ENCODE results near the gene SCML1.

DNA sequence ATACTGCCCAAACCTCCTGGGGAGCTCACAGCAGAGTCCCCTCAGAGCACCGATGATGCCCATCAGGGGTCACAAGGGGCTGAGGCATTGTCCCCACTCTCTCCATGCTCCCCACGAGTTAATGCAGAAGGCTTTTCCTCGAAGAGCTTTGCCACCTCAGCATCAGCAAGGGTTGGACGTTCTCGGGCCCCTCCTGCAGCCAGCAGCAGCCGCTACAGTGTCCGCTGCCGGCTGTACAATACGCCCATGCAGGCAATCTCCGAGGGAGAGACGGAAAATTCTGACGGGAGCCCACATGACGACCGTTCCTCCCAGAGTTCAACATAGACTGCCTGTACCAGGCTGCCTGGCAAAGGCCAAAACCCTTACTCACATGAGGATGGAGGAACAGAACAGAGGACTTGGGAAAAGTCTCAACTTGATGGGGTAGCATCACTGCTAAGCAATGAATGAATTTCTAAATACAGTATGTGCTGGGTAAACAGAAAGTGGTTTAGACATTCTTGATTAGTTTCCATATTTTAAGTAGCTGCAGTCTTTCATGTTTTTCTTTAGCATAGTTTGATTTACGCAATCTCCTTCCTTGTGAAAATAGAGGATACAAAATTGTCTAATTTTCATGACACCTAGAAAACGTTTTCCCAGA, 5.0 kb upstream of the SCML1 start:
- no peak for TF ChIP-seq ZBTB7A (IDR thresholded peaks at IDR 0.05; ENCODE audit: low read depth)
- TF ChIP-seq, protein P1, sequence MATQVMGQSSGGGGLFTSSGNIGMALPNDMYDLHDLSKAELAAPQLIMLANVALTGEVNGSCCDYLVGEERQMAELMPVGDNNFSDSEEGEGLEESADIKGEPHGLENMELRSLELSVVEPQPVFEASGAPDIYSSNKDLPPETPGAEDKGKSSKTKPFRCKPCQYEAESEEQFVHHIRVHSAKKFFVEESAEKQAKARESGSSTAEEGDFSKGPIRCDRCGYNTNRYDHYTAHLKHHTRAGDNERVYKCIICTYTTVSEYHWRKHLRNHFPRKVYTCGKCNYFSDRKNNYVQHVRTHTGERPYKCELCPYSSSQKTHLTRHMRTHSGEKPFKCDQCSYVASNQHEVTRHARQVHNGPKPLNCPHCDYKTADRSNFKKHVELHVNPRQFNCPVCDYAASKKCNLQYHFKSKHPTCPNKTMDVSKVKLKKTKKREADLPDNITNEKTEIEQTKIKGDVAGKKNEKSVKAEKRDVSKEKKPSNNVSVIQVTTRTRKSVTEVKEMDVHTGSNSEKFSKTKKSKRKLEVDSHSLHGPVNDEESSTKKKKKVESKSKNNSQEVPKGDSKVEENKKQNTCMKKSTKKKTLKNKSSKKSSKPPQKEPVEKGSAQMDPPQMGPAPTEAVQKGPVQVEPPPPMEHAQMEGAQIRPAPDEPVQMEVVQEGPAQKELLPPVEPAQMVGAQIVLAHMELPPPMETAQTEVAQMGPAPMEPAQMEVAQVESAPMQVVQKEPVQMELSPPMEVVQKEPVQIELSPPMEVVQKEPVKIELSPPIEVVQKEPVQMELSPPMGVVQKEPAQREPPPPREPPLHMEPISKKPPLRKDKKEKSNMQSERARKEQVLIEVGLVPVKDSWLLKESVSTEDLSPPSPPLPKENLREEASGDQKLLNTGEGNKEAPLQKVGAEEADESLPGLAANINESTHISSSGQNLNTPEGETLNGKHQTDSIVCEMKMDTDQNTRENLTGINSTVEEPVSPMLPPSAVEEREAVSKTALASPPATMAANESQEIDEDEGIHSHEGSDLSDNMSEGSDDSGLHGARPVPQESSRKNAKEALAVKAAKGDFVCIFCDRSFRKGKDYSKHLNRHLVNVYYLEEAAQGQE (IDR thresholded peaks at IDR 0.05; ENCODE audit: low read depth), result no peak
